ENCODE measurements around the gene ZNF182.

DNA sequence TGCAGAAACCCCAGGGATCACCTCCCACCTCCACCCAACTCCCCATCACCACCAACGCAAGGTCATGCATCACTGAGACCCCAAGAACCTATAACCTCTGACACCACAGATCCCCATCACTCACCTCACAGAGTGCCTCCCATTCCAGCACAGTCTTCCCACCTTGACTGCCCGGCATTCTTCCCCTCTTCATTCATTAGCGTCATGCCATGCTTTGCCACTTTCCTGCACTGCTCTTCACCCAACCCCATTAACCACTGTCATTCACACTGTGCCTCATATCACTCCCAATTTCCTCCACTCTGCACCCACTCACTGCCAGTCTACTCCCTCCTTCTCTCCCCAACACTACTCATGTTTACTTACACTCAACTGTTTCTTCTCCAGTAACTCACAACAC is 30.6 kb downstream of the ZNF182 start:
- TF ChIP-seq, protein P1, sequence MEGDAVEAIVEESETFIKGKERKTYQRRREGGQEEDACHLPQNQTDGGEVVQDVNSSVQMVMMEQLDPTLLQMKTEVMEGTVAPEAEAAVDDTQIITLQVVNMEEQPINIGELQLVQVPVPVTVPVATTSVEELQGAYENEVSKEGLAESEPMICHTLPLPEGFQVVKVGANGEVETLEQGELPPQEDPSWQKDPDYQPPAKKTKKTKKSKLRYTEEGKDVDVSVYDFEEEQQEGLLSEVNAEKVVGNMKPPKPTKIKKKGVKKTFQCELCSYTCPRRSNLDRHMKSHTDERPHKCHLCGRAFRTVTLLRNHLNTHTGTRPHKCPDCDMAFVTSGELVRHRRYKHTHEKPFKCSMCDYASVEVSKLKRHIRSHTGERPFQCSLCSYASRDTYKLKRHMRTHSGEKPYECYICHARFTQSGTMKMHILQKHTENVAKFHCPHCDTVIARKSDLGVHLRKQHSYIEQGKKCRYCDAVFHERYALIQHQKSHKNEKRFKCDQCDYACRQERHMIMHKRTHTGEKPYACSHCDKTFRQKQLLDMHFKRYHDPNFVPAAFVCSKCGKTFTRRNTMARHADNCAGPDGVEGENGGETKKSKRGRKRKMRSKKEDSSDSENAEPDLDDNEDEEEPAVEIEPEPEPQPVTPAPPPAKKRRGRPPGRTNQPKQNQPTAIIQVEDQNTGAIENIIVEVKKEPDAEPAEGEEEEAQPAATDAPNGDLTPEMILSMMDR (IDR thresholded peaks at IDR 0.05), result no peak
- no peak for TF ChIP-seq ZFX (IDR thresholded peaks at IDR 0.05; ENCODE audit: borderline replicate concordance)

Measured in 22Rv1 (cell line).